NCI-H2227 (cell line): ENCODE data around the gene CCAR1.
"Not testable (repeated sequence)": the region's sequence is repeated elsewhere in the genome, so short reads cannot be mapped to it uniquely, and the experiment has no call there.

Experiments
- DNase-seq: peaks from one replicate; lab custom pipeline; 2025; ENCODE audit not compliant: unreplicated experiment; lab: John Stamatoyannopoulos, UW

Gene CCAR1

DNA sequence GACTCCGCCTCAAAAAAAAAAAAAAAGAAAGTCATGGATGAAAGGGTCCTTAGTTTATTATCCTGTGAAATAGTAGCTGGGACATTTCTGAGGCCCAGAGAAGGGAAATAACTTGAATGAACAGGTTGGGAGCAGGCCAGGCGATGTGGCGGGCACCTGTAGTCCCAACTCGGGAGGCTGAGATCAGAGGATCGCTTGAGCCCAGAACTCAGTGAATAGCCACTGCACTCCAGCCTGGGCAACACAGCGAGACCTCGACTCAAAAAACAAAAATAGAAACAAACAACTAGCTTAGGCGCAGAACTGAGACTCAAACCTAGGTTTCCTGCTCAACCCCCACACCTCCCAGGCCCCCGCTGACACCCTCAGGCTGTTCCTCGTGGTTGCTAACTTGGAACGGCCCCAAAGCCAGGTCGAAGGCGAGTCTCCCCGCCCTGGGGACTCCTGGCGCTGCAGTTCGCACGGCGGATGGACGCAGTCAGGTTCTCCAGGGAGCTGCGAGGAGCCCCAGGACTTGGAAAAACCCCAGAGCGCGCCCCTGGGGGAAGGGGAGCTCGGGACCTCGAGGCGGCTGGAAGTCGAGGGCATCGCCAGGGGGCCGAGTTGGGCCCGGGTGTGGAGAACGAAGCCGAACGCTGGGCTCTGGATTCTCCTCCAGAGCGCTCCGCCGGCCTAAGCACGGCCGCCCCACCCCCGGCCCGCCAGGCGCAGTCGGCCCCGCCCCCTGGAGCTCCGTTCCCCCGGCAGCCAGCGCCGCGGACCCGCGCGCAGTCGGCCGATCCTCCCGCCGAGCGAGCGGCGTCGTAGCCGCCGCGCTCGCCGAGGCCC is 105.9 kb downstream of the CCAR1 start, which contains the start of gene STOX1:
TSS of gene STOX1 (plus strand) at position 768 of the 828 bp plus-strand sequence. CDS start 93 bp downstream, outside the sequence.
- DNase-seq, result peak; percentile 79

GRCh38 chr10:68827592-68827959 is 106.5 kb downstream of the CCAR1 start:
- not testable (repeated sequence) for DNase-seq

DNA sequence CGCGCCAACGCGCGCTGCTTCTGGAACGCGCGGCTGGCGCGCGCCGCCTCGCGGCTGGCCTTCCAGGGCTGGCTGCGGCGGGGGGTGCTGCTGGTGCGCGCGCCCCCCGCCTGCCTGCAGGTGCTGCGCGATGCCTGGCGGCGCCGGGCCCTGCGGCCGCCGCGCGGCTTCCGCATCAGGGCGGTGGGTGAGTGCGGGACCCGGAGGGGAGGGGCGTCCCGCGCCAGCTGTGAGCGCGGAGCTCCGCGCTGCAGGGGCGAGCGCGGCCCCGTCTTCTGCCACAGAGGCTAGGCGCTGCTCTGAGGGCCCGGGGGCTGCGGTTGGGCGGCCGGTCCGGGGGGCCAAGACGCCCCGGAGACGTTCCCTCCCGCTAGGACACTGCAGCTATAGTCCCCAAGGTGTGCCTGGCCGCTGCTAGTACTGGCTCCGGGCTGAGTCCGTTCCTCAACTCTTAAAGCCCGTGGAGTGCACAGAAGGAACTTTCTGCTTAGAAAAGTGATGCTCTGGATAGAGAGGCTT is 107.1 kb downstream of the CCAR1 start:
- peak; percentile 10 for DNase-seq

DNA sequence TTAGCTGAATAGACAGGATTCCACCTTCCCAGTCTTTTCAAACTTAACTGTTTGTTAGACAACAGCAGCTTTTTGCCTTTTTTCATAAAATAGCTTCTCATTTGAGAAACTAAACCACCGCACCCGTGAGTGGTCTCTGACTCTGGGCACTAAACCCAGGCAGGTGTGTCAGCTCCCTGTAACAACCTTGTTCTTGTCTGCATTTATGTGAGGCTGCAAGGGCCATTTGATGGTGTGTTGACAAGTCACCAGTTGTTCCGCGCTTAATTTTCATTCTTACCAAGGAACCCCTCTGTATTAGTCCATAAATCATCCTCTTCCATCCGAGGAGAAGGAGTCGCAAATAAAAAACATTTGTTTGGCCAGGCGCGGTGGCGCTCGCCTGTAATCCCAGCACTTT is 107.8 kb downstream of the CCAR1 start:
- DNase-seq, result no peak

DNA sequence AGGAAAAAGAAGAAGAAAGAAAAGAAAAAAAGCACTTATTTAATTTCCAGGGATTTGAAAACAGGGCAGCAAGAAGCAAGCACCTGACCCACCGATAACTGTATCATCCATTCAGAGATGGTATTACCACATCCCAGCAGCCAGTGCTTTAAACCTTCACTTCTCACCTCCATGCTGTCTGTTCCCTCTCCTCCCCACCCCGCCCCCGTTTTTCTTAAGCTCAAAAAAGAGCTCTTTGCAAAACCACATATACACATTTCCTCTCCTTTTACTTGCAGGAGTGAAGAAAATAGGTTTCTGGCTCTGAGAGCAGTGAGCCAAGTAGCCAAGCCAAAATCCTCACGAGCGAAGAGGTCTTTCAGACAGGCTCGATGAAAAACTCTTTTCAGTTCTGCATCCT is 108.5 kb downstream of the CCAR1 start:
- no peak for DNase-seq

GRCh38 chr10:68829952-68830351 is 108.9 kb downstream of the CCAR1 start:
- DNase-seq, result no peak

DNA sequence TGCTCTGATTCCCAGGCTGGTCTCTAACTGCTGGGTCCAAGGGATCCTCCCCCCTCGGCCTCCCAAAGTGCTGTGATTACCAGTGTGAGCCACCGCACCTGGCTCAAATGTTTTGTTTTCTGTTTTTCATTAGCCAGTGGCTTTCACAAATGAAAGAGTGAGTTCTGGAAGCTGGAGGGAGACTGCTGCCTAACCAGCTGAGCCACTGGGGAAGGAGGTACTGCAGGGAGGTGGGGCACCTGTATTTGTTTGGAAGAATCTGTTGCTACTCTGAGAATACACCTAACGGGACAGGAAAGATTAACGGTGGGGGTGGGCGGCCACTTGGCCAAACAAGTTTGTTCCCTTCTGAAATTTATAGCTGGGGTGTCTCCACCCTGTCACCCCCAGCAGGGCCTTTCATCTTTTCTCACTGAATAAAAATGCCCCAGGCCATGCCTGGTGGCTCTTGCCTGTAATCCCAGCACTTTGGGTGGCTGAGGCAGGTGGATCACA is 111.0 kb downstream of the CCAR1 start:
- DNase-seq, result no peak

GRCh38 chr10:68832601-68833000 is 111.6 kb downstream of the CCAR1 start:
- no peak for DNase-seq

- DNase-seq, result no peak
These were observed 116.7 kb downstream of the CCAR1 start for GRCh38 chr10:68837626-68838322.

- DNase-seq, result not testable (repeated sequence)
These were observed 119.6 kb downstream of the CCAR1 start for GRCh38 chr10:68840650-68841049.
